HG02970 (cell line): ENCODE measurements around the gene SORBS2.
"Not testable (repeated sequence)": the region's sequence is repeated elsewhere in the genome, so short reads cannot be mapped to it uniquely, and the experiment has no call there.

ENCODE experiments used
- ATAC-seq: cut with Tn5 transposase; IDR thresholded peaks from one replicate; pipeline ENCODE4 v1.9.1; 2021; ENCODE audit warnings: mild to moderate bottlenecking, moderate library complexity, moderate number of reproducible peaks; ENCODE audit not compliant: unreplicated experiment, low FRiP score

SORBS2 gene

GRCh38 chr4:185718578-185719499 is 93.2 kb downstream of the SORBS2 start:
- no peak for ATAC-seq

- ATAC-seq, result no peak
These were observed 94.6 kb downstream of the SORBS2 start for GRCh38 chr4:185717377-185717741.

GRCh38 chr4:185716577-185717376 is 95.2 kb downstream of the SORBS2 start:
- ATAC-seq, result no peak

GRCh38 chr4:185716141-185716551 is 95.8 kb downstream of the SORBS2 start:
- ATAC-seq, result no peak

- not testable (repeated sequence) for ATAC-seq
These were observed 97.5 kb downstream of the SORBS2 start for GRCh38 chr4:185714524-185714923.

GRCh38 chr4:185713731-185714130 is 98.3 kb downstream of the SORBS2 start:
- no peak for ATAC-seq

GRCh38 chr4:185713272-185713671 is 98.7 kb downstream of the SORBS2 start:
- ATAC-seq, result no peak

GRCh38 chr4:185712350-185713024 is 99.5 kb downstream of the SORBS2 start:
- no peak for ATAC-seq

- no peak for ATAC-seq
These were observed 100.3 kb downstream of the SORBS2 start for GRCh38 chr4:185711726-185712125.

GRCh38 chr4:185710487-185710995 is 101.5 kb downstream of the SORBS2 start:
- no peak for ATAC-seq

GRCh38 chr4:185709802-185710486 is 102.0 kb downstream of the SORBS2 start:
- no peak for ATAC-seq

GRCh38 chr4:185708348-185708747 is 103.6 kb downstream of the SORBS2 start:
- ATAC-seq, result no peak

- ATAC-seq, result not testable (repeated sequence)
These were observed 104.4 kb downstream of the SORBS2 start for GRCh38 chr4:185707622-185708021.

- ATAC-seq, result no peak
These were observed 109.8 kb downstream of the SORBS2 start for GRCh38 chr4:185702147-185702663.

- no peak for ATAC-seq
These were observed 111.4 kb downstream of the SORBS2 start for GRCh38 chr4:185700630-185701029.

- ATAC-seq, result no peak
These were observed 111.9 kb downstream of the SORBS2 start for GRCh38 chr4:185700048-185700447.

- ATAC-seq, result no peak
These were observed 114.5 kb downstream of the SORBS2 start for GRCh38 chr4:185697488-185697887.

- ATAC-seq, result no peak
These were observed 116.3 kb downstream of the SORBS2 start for GRCh38 chr4:185695743-185696142.

- ATAC-seq, result no peak
These were observed 118.3 kb downstream of the SORBS2 start for GRCh38 chr4:185693548-185694215.
